ENCODE data around the gene AKNAD1.

DNA sequence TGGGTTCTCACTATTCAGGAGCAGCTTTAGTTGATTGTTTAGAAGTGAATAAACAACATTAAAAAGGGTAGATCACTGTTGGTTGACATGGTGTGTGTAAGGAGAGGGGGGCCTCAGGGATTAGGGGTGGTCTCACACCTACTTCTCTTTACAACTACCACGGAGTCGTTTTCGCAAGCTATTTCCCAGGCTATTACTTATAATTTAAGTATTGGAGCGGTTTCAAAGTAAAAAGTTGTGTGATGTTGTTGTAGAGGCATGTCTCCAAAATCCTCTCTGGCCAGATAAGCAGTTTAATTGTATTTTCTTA, 21.2 kb upstream of the AKNAD1 start:
- TF ChIP-seq, protein P1, sequence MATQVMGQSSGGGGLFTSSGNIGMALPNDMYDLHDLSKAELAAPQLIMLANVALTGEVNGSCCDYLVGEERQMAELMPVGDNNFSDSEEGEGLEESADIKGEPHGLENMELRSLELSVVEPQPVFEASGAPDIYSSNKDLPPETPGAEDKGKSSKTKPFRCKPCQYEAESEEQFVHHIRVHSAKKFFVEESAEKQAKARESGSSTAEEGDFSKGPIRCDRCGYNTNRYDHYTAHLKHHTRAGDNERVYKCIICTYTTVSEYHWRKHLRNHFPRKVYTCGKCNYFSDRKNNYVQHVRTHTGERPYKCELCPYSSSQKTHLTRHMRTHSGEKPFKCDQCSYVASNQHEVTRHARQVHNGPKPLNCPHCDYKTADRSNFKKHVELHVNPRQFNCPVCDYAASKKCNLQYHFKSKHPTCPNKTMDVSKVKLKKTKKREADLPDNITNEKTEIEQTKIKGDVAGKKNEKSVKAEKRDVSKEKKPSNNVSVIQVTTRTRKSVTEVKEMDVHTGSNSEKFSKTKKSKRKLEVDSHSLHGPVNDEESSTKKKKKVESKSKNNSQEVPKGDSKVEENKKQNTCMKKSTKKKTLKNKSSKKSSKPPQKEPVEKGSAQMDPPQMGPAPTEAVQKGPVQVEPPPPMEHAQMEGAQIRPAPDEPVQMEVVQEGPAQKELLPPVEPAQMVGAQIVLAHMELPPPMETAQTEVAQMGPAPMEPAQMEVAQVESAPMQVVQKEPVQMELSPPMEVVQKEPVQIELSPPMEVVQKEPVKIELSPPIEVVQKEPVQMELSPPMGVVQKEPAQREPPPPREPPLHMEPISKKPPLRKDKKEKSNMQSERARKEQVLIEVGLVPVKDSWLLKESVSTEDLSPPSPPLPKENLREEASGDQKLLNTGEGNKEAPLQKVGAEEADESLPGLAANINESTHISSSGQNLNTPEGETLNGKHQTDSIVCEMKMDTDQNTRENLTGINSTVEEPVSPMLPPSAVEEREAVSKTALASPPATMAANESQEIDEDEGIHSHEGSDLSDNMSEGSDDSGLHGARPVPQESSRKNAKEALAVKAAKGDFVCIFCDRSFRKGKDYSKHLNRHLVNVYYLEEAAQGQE (IDR thresholded peaks at IDR 0.05; ENCODE audit: borderline replicate concordance in 1 of 2, low read depth in 1 of 2, low read length in 2 of 2), result no peak
- no peak for TF ChIP-seq SMAD9 (CRISPR knock-in tag; IDR thresholded peaks at IDR 0.05)
- no peak for TF ChIP-seq SMAD1 (CRISPR knock-in tag; IDR thresholded peaks at IDR 0.05; ENCODE audit: borderline replicate concordance, low read depth)
